Lower leg skin (tissue), 3 donors: ENCODE results near the gene CUL5.

Experiments used
- POLR2A ChIP-seq, 2 donors: fragments of 450-650 bp; IDR thresholded peaks; one replicate each; pipeline ENCODE4 v1.6.1; 2016 to 2017; ENCODE audit warnings: antibody characterized with exemption in 2 of 2, mild to moderate bottlenecking in 1 of 2, moderate library complexity in 1 of 2
- TF ChIP-seq, protein P1 (sequence below), 3 donors: fragments of 450-650 bp; IDR thresholded peaks; one replicate each; pipeline ENCODE4 v1.5.1; 2016; ENCODE audit warnings: antibody characterized with exemption in 3 of 3, mild to moderate bottlenecking in 3 of 3, moderate library complexity in 2 of 3

DNA sequence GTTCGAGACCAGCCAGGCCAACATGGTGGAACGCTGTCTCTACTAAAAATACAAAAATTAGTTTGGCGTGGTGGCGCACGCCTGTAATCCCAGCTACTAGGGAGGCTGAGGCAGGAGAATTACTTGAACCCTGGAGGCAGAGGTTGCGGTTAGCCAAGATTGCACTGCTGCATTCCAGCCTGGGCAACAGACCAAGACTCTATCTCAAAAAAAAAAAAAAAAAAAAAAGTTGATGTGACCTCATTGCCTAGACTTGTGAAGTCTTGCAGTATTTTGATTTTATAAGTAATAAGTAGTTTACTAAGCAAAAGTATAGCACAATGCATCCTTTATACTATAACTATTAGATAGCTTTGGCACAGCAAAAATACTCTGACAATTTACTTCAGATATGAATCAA lies 9.9 kb upstream of the CUL5 start:
- TF ChIP-seq, protein P1, sequence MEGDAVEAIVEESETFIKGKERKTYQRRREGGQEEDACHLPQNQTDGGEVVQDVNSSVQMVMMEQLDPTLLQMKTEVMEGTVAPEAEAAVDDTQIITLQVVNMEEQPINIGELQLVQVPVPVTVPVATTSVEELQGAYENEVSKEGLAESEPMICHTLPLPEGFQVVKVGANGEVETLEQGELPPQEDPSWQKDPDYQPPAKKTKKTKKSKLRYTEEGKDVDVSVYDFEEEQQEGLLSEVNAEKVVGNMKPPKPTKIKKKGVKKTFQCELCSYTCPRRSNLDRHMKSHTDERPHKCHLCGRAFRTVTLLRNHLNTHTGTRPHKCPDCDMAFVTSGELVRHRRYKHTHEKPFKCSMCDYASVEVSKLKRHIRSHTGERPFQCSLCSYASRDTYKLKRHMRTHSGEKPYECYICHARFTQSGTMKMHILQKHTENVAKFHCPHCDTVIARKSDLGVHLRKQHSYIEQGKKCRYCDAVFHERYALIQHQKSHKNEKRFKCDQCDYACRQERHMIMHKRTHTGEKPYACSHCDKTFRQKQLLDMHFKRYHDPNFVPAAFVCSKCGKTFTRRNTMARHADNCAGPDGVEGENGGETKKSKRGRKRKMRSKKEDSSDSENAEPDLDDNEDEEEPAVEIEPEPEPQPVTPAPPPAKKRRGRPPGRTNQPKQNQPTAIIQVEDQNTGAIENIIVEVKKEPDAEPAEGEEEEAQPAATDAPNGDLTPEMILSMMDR (IDR thresholded peaks at IDR 0.05) = no peak
- TF ChIP-seq POLR2A (IDR thresholded peaks at IDR 0.05) = no peak
